ENCODE measurements around the gene CCNB1IP1.
"Not testable (repeated sequence)": the region's sequence is repeated elsewhere in the genome, so short reads cannot be mapped to it uniquely, and the experiment has no call there.

CCNB1IP1 gene, protein sequence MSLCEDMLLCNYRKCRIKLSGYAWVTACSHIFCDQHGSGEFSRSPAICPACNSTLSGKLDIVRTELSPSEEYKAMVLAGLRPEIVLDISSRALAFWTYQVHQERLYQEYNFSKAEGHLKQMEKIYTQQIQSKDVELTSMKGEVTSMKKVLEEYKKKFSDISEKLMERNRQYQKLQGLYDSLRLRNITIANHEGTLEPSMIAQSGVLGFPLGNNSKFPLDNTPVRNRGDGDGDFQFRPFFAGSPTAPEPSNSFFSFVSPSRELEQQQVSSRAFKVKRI

DNA sequence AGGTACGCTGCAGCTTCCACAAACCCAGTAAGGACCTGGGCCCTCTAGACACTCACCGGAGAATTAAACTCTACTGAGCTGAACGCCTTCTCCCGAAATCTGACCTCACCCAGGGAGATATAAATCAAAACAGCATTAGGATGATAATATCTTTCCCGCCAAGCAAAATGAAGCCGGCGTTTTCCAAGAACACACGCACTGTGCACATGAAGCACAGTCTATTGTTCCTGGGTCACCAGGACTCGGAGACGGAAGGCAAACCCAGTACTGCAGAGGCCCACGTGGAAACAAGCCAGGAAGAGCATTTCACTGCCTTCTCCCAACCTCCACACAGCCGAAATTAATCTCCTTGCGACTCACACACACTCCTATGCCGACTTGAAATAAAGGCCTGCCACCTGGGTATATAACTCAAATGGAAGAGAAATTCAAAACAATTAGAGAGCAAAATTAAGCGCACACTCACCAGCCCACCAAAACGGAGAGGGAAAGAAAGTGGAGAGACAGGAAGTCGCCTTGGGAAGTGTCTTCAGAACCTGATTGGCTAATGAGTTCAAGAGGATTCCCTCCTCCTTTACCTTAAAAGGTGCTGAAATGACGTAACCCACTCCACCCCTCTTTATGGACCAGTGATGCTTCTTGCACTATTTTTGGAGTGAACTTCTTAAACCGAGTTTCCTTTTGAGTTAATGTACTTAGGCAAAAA lies at the start of gene CCNB1IP1:
Gene CCNB1IP1 (minus strand): TSS at position 492 of the 706 bp plus-strand sequence. CDS start 16,756 bp downstream, outside the sequence.
- DNase-seq = peak; percentile 83

DNA sequence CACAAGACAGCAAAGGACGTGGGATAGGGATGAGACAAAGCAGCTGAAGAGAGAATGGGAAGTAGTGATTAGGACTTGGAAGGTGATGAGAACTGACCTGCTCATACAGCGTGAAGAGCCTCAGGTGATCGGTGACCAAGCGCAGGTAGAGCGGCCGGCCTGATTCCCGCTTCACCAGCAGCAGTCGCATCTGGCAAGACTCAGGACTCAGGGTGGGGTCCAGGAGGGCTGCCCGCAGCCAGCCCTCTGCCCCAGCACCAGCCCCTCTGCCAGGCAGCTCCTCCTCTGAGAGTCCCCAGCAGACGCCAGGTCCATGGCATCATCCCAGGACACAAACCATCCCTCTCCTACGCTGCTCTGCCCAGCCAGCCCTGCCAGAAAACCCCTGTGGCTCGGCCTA lies 49.4 kb upstream of the CCNB1IP1 start:
- DNase-seq = no peak

DNA sequence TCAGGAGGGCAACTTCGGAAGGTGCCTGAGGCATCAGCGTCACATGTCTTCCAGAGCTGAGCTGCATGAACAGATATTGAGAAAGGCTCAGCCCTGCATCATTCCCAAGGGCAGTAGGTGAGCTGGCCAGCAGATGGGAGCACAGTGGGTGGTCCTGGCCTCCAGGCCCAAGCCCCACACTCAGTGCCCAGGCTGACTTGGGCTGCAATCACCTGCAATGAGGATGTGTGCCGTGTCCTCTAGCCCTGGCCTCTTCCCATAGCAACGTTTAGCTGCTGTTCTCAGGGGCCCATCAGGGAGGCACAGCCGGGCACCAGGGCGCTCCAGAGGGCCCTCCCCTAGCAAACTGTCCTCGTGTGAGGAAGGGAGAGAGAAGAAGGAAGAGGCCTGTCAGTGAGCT lies 48.3 kb upstream of the CCNB1IP1 start:
- DNase-seq = no peak

DNA sequence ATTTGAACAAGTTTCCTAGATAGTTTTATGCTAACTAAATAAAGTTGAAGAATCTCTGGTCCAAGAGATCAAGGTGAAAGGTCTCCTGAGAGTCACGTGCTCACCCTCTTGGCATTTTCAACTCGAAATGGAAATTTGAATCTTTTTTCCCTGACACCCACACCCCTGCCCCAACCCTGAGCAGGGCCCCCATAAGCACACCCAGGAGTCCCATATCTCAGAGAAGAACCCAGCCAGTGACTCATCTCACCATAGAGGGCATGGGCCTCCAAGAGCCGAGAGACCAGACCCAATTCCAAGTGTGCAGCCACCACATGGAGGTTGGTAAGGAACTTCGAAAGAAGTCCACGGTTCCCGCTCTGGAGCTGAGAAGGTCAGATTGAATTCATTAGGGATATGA lies 47.6 kb upstream of the CCNB1IP1 start:
- DNase-seq = no peak

DNA sequence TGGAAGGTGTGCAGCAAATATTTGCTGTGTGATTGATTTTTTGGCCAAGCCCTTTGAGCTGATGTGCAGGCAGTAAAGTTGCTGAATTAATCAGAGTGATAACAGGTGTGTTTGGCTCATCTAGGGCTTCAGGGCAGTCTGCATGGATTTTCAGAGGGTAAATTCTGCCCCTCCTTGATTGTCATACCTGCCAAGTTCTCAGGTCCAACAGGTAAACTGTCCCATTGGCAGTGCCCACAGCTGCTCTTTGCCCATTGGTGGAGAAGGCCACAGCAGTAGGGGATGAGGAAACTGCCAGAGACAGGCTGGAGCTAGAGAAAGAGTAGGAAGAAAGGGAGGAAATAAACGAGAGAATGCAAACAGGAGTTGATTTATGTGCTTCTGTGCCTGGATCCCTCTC lies 46.7 kb upstream of the CCNB1IP1 start:
- no peak for DNase-seq

DNA sequence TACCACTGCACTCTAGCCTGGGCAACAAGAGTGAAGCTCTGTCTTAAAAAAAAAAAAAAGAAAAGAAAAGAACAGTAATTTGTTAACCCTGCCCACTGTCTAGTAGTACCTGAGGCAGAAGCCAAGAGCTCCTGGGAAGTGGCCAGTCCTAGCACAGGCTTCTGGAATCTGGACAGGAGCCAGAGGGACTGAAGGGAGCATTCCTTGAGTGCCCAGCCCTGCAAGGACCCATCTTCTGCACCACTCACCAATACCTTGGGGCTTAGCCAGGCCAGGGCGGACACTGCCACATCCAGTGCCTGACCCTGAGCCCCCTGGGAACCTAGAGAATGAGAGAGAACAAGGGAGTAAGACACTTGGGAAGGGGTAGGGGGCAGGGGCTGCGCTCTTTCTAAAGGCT lies 44.1 kb upstream of the CCNB1IP1 start:
- no peak for DNase-seq

DNA sequence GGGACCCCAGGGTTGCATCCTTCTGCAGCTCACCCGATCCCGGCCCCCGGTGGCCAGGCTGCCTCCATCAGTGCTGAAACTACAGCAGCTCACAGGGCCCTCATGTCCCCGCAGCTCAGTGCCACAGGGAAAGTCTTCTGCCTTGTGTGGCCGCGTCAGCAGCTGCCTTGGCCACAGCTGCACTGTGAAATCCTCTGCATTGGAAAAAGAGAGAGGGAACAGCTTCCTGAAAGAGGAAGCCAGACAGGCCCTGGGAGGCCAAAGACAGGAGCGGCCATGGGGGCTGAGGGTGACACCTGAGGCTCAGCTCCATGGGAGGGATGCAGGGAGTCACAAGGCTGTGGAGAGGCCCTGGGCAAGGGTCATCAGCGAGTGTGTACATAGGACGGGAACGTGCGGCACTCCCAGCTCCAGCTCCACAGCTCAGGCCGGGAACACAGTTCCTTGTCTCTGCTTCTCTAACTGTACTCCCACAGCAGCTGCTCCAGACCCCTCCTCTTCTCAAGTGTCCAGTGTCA lies 43.1 kb upstream of the CCNB1IP1 start:
- DNase-seq = no peak

DNA sequence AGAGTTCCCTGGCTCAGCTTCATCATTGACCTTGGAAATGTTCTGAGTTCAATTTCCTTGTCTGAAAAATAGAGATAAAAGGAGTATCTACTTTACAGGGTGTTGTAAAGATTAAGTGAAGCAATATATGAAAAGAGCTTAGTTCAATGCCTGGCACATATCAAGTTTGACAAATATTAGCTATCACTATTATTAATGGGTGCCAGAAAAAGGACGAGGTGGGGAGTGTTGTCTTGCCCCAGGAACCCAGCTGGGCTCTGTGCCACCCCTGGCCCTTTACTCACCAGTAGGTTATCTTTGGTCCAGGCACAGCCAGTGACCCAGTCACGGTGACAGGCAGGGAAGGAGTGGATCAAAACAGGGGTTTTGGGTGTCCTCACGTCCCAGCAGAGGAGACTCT lies 42.4 kb upstream of the CCNB1IP1 start:
- DNase-seq = no peak

DNA sequence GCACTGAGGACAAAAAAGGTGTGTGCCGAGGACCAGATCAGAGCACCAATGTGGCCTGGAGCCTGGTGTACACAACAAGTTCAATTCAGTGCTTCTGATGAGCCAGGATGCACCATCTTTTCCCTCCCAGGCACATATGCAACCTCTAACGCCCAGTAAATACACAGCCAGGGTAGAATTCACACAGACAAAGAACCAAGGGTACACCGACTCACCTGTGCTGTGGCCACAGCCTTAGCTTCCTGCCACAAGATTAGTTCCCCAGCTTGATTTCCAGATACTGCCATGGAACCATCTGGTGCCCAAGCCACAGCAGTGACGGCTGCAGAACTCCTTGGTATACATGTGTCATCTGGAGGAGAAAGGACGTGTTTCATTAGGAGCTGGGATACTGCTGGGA lies 39.7 kb upstream of the CCNB1IP1 start:
- no peak for DNase-seq

DNA sequence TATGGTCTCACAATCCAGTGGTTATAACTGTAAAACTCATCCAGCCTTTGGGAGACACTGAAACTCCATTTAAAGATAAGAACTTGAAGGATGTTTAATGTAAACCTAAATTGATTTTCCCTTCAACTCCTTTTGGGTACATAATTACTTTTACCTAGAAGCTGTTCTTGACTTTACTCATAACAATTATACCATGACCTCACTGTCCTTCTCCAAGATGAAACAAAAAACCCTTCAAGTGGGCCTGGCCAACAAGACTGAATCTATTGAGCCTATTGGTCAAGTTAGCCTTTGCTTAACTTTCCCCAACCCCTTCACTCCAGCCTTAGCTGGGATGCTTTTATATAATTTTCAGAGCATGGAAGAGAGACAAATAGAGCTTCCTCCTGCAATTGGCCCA lies 32.8 kb upstream of the CCNB1IP1 start:
- DNase-seq = no peak

DNA sequence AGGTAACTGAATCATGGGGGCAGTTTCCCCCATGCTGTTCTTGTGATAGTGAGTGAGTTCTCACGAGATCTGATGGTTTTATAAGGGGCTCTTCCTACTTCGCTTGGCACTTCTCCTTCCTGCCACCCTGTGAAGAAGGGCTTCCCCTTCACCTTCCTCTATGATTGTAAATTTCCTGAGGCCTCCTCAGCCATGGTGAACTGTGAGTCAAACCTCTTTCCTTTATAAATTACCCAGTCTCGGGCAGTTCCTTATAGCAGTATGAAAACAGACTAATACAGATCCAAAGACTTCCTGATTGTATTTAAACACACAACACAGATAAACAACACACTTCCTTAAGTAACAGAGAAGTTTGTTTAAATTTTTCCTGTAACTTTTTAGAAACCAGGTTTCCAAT lies 25.4 kb upstream of the CCNB1IP1 start:
- DNase-seq = not testable (repeated sequence)

DNA sequence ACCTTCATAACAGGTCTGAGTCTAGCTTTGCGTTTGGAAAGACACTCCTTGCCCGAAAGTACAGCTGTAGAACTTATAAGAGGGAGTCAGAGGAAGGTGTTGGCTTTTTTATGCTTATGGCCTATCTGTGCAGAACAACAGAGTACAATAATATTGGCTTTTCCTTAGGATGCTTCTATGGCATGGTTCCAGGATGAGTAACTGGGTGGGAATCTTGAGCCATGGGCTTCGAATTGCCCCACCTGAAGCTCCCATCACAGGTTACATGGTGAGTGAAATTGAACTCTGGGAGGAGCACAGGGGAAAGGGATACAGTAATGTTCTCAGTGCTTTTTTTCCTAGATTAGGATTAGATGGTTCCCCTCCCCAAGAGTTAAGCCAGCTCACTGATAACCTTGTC lies 23.3 kb upstream of the CCNB1IP1 start:
- no peak for DNase-seq

DNA sequence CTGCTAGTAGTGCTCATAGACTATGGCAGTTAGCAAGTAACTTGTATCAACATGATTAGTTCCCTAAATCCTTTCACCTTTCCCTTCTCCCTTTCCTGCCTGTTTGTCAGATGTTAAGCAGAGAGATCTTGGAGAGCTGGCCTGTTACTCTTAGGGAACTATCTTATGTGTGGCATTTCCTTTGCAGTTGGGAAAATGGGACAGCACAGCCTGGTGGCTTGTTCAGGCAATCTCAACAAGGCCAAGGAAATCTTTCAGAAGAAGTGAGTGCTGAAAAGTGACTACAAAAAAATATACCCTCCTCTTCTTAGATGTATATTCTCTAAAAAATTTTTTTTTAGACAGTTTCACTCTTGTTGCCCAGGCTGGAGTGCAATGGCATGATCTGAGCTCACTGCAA lies 17.8 kb upstream of the CCNB1IP1 start:
- no peak for DNase-seq

DNA sequence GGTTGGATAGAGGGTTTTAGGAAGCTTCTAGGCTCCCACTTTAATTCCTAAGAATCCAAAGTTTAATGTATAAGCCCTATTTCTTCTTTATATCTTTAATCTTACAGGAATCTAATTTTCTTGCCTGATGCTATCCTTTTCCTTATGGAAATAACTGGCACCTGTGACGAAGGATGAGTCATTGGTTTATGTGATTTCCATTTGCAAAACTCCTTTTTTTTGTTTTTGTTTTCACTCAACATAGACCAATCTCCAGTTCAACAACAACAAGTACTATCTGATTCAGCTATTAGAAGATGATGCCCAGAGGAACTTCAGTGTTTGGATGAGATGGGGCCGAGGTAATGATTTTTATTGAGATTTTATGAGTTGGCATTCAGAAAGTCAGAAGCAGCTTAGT lies 17.2 kb upstream of the CCNB1IP1 start:
- DNase-seq = no peak

DNA sequence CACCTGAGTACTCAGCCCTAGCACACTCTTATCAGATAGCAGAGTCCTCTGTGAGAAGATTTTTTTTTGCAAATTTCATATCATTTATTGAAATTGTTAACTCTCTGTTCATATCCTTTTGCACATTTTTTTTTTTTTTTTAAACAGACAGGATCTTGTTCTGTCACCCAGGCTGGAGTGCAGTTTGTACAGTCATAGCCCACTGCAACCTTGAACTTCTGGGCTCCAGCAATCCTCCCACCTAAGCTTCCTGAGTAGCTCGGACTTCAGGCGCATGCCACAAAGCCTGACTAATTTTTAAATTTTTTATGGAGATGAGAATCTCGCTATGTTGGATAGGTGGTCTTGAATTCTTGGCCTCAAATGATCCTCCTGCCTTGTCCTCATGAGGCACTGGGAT lies 14.7 kb upstream of the CCNB1IP1 start:
- DNase-seq = no peak

DNA sequence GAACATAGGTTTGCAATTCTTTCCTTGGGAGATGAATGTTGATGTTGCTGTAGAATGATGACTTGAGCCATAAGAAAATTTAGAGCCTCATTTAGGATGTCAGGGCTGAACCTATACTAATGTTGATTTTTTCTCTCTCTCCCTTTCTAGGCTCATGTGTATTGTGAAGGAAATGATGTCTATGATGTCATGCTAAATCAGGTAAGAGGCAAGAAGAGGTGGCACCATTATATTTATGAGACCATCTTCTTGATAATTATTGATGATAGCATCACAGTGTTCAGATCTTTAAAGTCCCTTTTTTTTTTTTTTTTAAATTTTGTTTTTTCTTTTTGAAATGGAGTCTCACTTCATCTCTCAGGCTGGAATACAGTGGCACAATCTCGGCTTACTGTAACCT lies 13.6 kb upstream of the CCNB1IP1 start:
- DNase-seq = no peak

DNA sequence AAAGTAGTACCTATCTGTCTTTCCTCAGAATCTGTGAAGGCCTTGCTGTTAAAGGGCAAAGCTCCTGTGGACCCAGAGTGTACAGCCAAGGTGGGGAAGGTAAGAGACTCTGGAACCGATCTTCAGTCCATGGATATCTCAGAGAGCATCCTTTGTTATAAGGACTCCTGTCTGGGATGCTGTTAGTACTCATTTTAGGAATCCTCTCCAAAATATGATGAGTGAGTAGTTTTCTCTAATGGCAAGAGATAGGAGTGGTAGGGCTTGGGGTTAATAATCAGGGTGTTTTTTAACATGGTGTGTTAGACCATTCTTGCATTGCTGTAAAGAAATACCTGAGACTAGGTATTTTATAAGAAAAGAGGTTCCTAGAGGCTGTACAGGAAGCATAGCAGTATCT lies 12.3 kb upstream of the CCNB1IP1 start:
- no peak for DNase-seq

DNA sequence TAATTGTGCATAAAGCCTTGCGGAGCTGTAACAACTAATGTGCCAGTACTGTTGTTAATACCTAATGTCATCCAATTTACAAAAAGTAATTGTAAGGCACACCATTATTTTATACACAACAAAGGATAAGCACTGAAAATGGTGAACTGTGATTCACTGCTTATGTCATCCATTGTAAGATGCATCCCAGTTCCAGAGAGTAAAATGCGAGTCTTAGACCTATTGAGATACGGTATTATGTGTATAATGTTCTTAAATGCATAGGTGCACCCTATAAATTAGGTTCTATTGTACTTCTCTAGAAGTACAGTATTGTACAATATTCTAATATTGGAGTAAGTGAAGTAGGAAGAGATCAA lies 10.8 kb upstream of the CCNB1IP1 start:
- DNase-seq = no peak

DNA sequence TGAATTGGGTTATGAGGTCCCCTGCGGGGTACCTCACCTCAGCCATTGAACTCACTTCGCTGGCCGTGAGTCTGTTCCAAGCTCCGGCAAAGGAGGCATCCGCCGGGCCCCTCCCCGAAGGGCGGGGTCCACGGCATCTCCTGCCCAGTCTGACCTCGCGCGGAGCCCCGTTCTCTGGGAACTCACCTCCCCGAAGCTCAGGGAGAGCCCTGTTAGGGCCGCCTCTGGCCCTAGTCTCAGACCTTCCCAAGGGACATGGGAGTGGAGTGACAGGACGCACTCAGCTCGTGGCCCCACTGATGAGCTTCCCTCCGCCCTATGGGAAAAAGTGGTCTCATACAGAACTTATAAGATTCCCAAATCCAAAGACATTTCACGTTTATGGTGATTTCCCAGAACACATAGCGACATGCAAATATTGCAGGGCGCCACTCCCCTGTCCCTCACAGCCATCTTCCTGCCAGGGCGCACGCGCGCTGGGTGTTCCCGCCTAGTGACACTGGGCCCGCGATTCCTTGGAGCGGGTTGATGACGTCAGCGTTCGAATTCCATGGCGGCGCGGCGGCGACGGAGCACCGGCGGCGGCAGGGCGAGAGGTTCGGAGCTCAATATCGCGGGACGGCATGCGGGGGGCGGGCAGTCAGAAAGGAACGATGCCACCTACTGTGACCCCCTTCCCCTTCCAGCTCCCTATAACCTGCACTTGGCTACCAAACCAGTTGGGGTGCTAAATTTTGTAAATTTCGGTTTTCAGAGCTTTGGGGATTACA lies 10.2 kb upstream of the CCNB1IP1 start, which contains the start of gene PARP2:
Gene PARP2 (plus strand): TSS at position 544 of the 770 bp plus-strand sequence. CDS start 7 bp downstream, at position 551.
- peak; percentile 100 for DNase-seq

DNA sequence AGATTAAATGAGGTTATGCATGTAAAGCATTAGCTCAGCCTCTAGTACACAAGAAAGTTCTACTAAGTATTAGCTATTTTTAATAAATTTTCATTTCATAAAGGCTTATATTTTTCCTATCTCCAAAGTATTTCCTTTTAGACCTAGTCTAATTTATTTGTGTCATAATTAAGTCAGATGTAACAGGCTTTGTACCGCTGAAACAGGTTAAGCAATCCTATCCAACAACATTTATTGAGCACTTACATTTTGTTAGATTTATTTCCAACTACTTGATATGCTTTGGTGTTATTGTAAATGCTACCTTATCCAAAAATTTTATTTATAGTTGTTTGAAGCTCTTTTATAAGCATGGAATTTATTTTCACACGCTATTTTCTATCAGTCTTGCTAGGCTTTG lies 8.6 kb upstream of the CCNB1IP1 start:
- no peak for DNase-seq

DNA sequence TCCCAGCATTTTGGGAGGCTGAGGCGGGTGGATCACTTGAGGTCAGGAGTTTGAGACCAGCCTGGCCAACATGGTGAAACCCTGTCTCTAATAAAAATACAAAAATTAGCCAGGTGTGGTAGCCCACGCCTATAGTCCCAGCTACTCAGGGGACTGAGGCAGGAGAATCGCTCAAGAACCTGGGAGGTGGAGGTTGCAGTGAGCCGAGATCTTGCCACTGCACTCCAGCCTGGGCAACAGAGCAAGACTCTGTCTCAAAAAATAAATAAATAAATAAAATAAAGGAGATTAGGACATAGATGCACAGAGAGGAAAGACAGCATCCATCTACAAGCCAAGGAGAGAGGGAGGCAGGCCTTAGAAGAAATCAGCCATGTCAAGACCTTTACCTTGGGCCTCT lies 8.0 kb upstream of the CCNB1IP1 start:
- not testable (repeated sequence) for DNase-seq

DNA sequence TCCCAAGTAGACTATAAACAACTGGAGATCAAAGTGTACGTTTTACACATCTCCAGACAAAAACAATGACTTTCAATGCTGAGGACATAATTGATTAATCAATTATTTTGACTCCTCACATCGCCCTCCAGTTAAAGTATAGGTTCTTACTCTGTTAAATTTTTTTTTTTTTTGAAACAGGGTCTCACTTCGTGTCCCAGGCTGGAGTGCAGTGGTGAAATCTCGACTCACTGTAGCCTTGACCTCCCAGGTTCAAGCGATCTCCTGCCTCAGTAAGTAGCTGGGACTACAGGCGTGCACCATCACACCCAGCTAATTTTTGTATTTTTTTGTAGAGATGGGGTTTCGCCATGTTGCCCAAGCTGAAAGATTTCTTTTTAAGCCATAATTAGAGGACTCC lies 938 bp upstream of the CCNB1IP1 start:
- no peak for DNase-seq

DNA sequence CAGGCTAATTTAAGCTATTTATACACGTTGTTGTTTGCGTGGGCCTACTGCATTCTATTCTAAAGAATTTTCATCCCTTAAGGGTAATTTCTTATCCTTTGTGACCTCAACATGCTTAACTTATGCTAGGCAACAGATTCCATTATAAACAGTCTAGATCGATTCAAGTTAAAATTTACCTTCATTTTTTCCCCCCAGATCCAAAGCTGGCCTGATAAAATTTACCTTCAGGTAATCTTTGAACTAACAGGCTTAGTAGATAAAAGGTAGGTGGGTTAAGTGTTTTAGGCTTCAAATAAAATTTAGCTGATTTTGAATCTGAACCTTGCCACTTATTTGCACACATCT lies 389 bp upstream of the CCNB1IP1 start:
- no peak for DNase-seq

DNA sequence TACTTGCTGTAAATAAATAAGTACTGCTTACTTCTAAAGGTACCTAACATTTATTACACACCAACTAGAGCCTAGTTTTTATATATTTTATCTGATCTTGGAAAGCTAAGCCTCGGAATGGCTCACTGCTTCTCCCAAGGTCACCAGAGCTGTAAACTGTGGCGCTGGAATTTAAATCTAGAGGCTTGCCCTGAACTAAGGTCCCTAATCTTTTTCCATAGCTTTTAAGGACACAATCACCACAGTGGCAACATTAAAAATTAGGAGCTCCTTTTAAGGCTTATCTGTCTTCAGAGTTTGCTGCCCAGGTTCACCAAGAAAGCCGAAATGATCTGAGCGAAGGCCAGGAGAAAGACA lies 670 bp downstream of the CCNB1IP1 start:
- no peak for DNase-seq
